DMS79 (cell line): ENCODE data around the gene TRIP13.
"Not testable (repeated sequence)": the region's sequence is repeated elsewhere in the genome, so short reads cannot be mapped to it uniquely, and the experiment has no call there.

ENCODE experiments used
- DNase-seq: peaks from one replicate; lab custom pipeline; 2025; lab: John Stamatoyannopoulos, UW

TRIP13 gene

GRCh38 chr5:891837-892393 lies 769 bp upstream of the TRIP13 start:
- peak; percentile 14 for DNase-seq

GRCh38 chr5:893137-893506 lies 438 bp downstream of the TRIP13 start:
- no peak for DNase-seq

GRCh38 chr5:893711-894110 lies 1.0 kb downstream of the TRIP13 start:
- no peak for DNase-seq

- no peak for DNase-seq
These were observed 8.1 kb downstream of the TRIP13 start for GRCh38 chr5:900781-901180.

GRCh38 chr5:902129-902916 lies 9.6 kb downstream of the TRIP13 start:
- DNase-seq: peak; percentile 76

- no peak for DNase-seq
These were observed 11.0 kb downstream of the TRIP13 start for GRCh38 chr5:903756-904096.

- no peak for DNase-seq
These were observed 12.5 kb downstream of the TRIP13 start for GRCh38 chr5:905139-905642.

GRCh38 chr5:907366-907910 lies 14.8 kb downstream of the TRIP13 start:
- no peak for DNase-seq

GRCh38 chr5:908172-908571 lies 15.5 kb downstream of the TRIP13 start:
- no peak for DNase-seq

- peak; percentile 6 for DNase-seq
These were observed 16.4 kb downstream of the TRIP13 start for GRCh38 chr5:909086-909485.

- DNase-seq: no peak
These were observed 17.5 kb downstream of the TRIP13 start for GRCh38 chr5:909994-910768.

- no peak for DNase-seq
These were observed 18.1 kb downstream of the TRIP13 start for GRCh38 chr5:910769-911160.

GRCh38 chr5:911601-912000 lies 18.9 kb downstream of the TRIP13 start:
- no peak for DNase-seq

- DNase-seq: no peak
These were observed 19.8 kb downstream of the TRIP13 start for GRCh38 chr5:912280-913091.

- DNase-seq: no peak
These were observed 21.5 kb downstream of the TRIP13 start for GRCh38 chr5:914174-914573.

GRCh38 chr5:914612-915011 lies 21.9 kb downstream of the TRIP13 start:
- DNase-seq: no peak

GRCh38 chr5:915346-915745 lies 22.7 kb downstream of the TRIP13 start:
- DNase-seq: not testable (repeated sequence)

GRCh38 chr5:915946-916345 lies 23.3 kb downstream of the TRIP13 start:
- DNase-seq: no peak

- DNase-seq: no peak
These were observed 24.0 kb downstream of the TRIP13 start for GRCh38 chr5:916441-917293.

GRCh38 chr5:918717-919116 lies 26.0 kb downstream of the TRIP13 start:
- DNase-seq: not testable (repeated sequence)
